Measurements from ENCODE around the gene FGF5. TPM values are rescaled to one million over a fixed set of nuclear protein-coding genes. Genes with fewer than 3 reads are reported as not detected.

The FGF5 gene
- total RNA-seq, 1 donor from 2014 or later: not detected

DNA sequence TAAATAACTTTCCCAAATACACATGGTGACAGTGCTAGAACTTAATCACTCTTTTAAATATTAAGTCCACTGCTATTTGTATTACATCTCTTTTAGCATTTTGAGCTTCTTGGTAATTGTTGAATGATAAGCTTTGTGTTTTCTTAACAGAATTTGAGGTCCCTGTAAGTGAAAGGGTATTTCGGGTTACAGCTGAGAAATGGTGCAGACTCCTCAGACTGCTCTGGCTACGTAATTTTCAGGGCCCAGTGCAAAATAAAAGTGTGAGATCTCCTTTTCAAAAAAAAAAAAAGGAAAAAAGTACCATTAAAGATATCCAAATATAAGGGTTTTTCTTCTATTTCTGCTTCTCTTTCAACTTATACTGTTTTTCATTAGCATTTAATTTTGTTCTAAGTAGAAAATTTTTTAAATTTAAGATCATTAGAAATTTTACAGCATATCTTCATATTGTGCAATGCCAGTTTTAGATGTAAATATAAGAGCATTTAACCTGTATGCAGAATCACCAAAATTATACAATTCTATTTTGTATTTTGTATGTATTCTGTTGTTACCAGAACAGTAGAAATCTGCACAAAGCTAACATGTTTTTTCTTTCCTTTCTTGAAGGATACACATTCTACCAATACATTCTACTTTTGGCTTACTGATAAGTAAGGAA lies 33.6 kb upstream of the FGF5 start:
- H3K36me3 Mint-ChIP-seq: no peaks in the 10 kb centered on the region

DNA sequence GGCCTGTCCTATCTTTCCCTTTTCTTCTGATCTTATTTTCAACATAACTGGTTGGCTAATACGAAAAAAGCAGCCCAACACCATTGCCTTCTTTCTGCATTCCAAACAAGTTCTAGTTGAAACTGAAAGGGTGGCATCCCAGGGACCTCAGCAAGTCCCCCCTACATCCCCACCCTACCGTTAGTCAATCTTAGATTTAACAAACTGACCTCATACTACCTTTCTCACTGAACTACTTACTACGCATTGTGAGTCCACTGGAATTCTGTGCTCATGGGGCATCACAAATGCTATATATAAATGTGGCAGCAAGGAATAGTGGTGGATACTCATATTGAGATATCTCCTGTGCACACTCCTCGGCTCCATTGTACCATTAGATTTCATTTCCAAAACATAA lies 33.1 kb upstream of the FGF5 start:
- no peaks in the 10 kb centered on the region for H3K36me3 ChIP-seq
- no peak for DNase-seq (ENCODE audit: low spot score)
- H3K79me2 ChIP-seq (ENCODE audit: low read depth): no peaks in the 10 kb centered on the region
- peaks cover 98% of the 10 kb centered on the region for H3K27me3 ChIP-seq
- Mint-ChIP-seq H3K4me1 (no peaks in the 10 kb centered on the region), H3K9me3 (no peaks in the 10 kb centered on the region), H3K4me3 (no peak overlapping the region), H3K36me3 (no peaks in the 10 kb centered on the region), H3K27ac (no peak overlapping the region), H3K27me3 (ENCODE audit: insufficient read depth, low read depth) (peaks cover 3% of the 10 kb centered on the region)
- no peaks in the 10 kb centered on the region for H3K9me3 ChIP-seq (ENCODE audit: low read depth)
- no peaks in the 10 kb centered on the region for H4K20me1 ChIP-seq (ENCODE audit: low read depth)
- no peak overlapping the region for H3K4me2 ChIP-seq
- no peak overlapping the region for H3K27ac ChIP-seq
- TF ChIP-seq, protein P1, sequence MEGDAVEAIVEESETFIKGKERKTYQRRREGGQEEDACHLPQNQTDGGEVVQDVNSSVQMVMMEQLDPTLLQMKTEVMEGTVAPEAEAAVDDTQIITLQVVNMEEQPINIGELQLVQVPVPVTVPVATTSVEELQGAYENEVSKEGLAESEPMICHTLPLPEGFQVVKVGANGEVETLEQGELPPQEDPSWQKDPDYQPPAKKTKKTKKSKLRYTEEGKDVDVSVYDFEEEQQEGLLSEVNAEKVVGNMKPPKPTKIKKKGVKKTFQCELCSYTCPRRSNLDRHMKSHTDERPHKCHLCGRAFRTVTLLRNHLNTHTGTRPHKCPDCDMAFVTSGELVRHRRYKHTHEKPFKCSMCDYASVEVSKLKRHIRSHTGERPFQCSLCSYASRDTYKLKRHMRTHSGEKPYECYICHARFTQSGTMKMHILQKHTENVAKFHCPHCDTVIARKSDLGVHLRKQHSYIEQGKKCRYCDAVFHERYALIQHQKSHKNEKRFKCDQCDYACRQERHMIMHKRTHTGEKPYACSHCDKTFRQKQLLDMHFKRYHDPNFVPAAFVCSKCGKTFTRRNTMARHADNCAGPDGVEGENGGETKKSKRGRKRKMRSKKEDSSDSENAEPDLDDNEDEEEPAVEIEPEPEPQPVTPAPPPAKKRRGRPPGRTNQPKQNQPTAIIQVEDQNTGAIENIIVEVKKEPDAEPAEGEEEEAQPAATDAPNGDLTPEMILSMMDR (IDR thresholded peaks at IDR 0.05): no peak
- TF ChIP-seq EZH2phosphoT487 (IDR thresholded peaks at IDR 0.05) (no peak), EZH2 (IDR thresholded peaks at IDR 0.05) (no peak)
- H3K9ac ChIP-seq: no peak overlapping the region
- H3K4me3 ChIP-seq: no peak overlapping the region
- no peak overlapping the region for H2AFZ ChIP-seq (replicated peaks)
- H3K4me1 ChIP-seq: no peaks in the 10 kb centered on the region
- no peaks in the 10 kb centered on the region for H3F3A ChIP-seq (ENCODE audit: low read depth)

More for the DNA sequence above, 33.6 kb upstream of the FGF5 start:
- H3K27ac ChIP-seq: no peak overlapping the region
- H3K9me3 ChIP-seq (ENCODE audit: low read depth): no peaks in the 10 kb centered on the region
- H3K4me2 ChIP-seq: no peak overlapping the region
- no peak overlapping the region for H3K4me3 ChIP-seq
- no peak for DNase-seq (ENCODE audit: low spot score)
- H3K36me3 ChIP-seq: no peaks in the 10 kb centered on the region
- no peak overlapping the region for H2AFZ ChIP-seq (replicated peaks)
- Mint-ChIP-seq H3K27ac (no peak overlapping the region), H3K27me3 (ENCODE audit: insufficient read depth, low read depth) (peaks cover 3% of the 10 kb centered on the region), H3K9me3 (no peaks in the 10 kb centered on the region), H3K4me3 (no peak overlapping the region), H3K4me1 (no peaks in the 10 kb centered on the region)
- no peaks in the 10 kb centered on the region for H3K4me1 ChIP-seq
- H3F3A ChIP-seq (ENCODE audit: low read depth): no peaks in the 10 kb centered on the region
- H3K9ac ChIP-seq: no peak overlapping the region
- TF ChIP-seq EZH2 (IDR thresholded peaks at IDR 0.05) (no peak), EZH2phosphoT487 (IDR thresholded peaks at IDR 0.05) (no peak)
- TF ChIP-seq, protein P1 (IDR thresholded peaks at IDR 0.05): no peak
- peaks cover 98% of the 10 kb centered on the region for H3K27me3 ChIP-seq
- H4K20me1 ChIP-seq (ENCODE audit: low read depth): no peaks in the 10 kb centered on the region
- no peaks in the 10 kb centered on the region for H3K79me2 ChIP-seq (ENCODE audit: low read depth)

DNA sequence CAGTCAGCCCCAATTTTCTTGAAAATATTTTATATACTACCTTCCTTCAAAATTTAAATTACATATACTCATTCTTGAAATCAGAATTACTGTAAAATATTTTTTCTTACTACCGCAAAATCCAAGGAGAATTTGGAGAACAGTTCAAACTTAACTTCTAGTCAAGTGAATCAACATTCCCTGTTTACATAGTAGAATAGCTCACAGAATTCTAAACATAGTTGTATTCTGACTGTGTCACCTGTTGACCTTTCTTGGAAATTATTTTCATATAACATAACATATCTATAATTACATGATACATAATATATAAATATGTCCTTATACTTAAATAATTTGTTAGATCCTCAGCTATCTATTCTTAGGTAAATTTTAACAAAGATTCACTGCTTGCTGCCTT lies 31.0 kb upstream of the FGF5 start:
- no peaks in the 10 kb centered on the region for H3F3A ChIP-seq (ENCODE audit: low read depth)
- no peaks in the 10 kb centered on the region for H4K20me1 ChIP-seq (ENCODE audit: low read depth)
- no peak overlapping the region for H3K27ac ChIP-seq
- no peaks in the 10 kb centered on the region for H3K79me2 ChIP-seq (ENCODE audit: low read depth)
- Mint-ChIP-seq H3K27me3 (ENCODE audit: insufficient read depth, low read depth) (peaks cover 3% of the 10 kb centered on the region), H3K4me1 (no peaks in the 10 kb centered on the region), H3K36me3 (no peaks in the 10 kb centered on the region), H3K27ac (no peak overlapping the region), H3K4me3 (no peak overlapping the region), H3K9me3 (no peaks in the 10 kb centered on the region)
- H3K4me2 ChIP-seq: no peak overlapping the region
- TF ChIP-seq, protein P1 (IDR thresholded peaks at IDR 0.05): no peak
- TF ChIP-seq EZH2 (IDR thresholded peaks at IDR 0.05) (no peak), EZH2phosphoT487 (IDR thresholded peaks at IDR 0.05) (no peak)
- H2AFZ ChIP-seq (replicated peaks): no peak overlapping the region
- no peak for DNase-seq (ENCODE audit: low spot score)
- no peaks in the 10 kb centered on the region for H3K9me3 ChIP-seq (ENCODE audit: low read depth)
- no peaks in the 10 kb centered on the region for H3K36me3 ChIP-seq
- H3K9ac ChIP-seq: no peak overlapping the region
- H3K27me3 ChIP-seq: peaks cover 98% of the 10 kb centered on the region
- H3K4me3 ChIP-seq: no peak overlapping the region
- H3K4me1 ChIP-seq: no peaks in the 10 kb centered on the region

Measured in neural progenitor cell (in vitro differentiated cells).